K562 (cell line): ENCODE measurements around the gene ZNF516. TPM values are rescaled to one million over a fixed set of nuclear protein-coding genes. Genes with fewer than 3 reads are reported as not detected.

Experiments used
- ATAC-seq: fragments of 200-7000 bp; cut with Tn5 transposase; 3 replicates; pipeline ENCODE4 v1.9.1; 2020; ENCODE audit warnings: moderate library complexity
- BruUV-seq: library from RNA; stranded (reverse); fragments of 400-500 nt; replicated peaks from 2 replicates; lab custom pipeline; 2021; lab: Mats Ljungman, UMichigan
- CTCF ChIA-PET: fragments of 300-600 bp; formaldehyde crosslinking; extraction: SDS; loops from one replicate; lab custom pipeline; 2021; ENCODE audit warnings: low intra/inter-chr PET ratio; lab: Yijun Ruan, JAX
- POLR2A ChIA-PET: fragments of 300-600, 350-650 bp; sonication (Branson Sonifier 250); formaldehyde crosslinking; extraction: SDS; loops from one replicate; lab custom pipeline; 2021; ENCODE audit warnings: antibody characterized with exemption, inconsistent platforms; lab: Yijun Ruan, JAX
- DNase-seq, 4 experiments: peaks; one replicate each; pipeline versions ENCODE4 v3.0.0 to v3.0.0-alpha.2; 2011 to 2018; ENCODE audit warnings: low spot score in 3 of 4, mixed read lengths in 3 of 4; ENCODE audit errors: extremely low read depth in 1 of 4
- FAIRE-seq: peaks from 2 replicates; lab custom pipeline; 2011; peaks lifted over from hg19 to GRCh38; lab: Jason Lieb, UNC
- H2AFZ ChIP-seq: 2 replicates; pipeline ENCODE4 v1.6.0; 2011; ENCODE audit warnings: low read depth, low read length, control low read depth, inconsistent platforms
- H3K27ac ChIP-seq: fragments of 200-600 bp; 3 replicates; pipeline ENCODE4 v1.8.0; 2011; ENCODE audit warnings: low read depth, mild to moderate bottlenecking, control low read depth, inconsistent platforms, low read length, moderate library complexity, mixed read lengths; ENCODE audit errors: extremely low read depth
- H3K27me3 ChIP-seq, 2 experiments: fragments of 300-600 bp in 1 of 2; 2 replicates in 1 of 2; 3 replicates in 1 of 2; pipeline versions ENCODE4 v1.6.0 to v1.8.0; 2011; ENCODE audit warnings: inconsistent platforms in 2 of 2, low read length in 2 of 2, mild to moderate bottlenecking in 1 of 2, mixed read lengths in 1 of 2, moderate library complexity in 1 of 2; ENCODE audit not compliant: control insufficient read depth in 2 of 2, insufficient read depth in 2 of 2
- H3K36me3 ChIP-seq: fragments of 300-600 bp; 3 replicates; pipeline ENCODE4 v1.8.0; 2011; ENCODE audit warnings: mild to moderate bottlenecking, low read length, inconsistent platforms; ENCODE audit not compliant: control insufficient read depth, insufficient read depth
- H3K4me1 ChIP-seq, 2 experiments: fragments of 200-600 bp in 1 of 2; replicated peaks in 1 of 2; 2 replicates in 1 of 2; 3 replicates in 1 of 2; pipeline versions ENCODE4 v1.5.1 to v1.8.0; 2011; ENCODE audit warnings: inconsistent platforms in 2 of 2, low read length in 2 of 2, mild to moderate bottlenecking in 1 of 2, mixed read lengths in 1 of 2, moderate library complexity in 1 of 2; ENCODE audit not compliant: control insufficient read depth in 2 of 2, insufficient read depth in 2 of 2
- H3K4me2 ChIP-seq: 2 replicates; pipeline ENCODE4 v1.6.1; 2011; ENCODE audit warnings: low read length, control low read depth, inconsistent platforms, mixed read lengths; ENCODE audit not compliant: insufficient read depth
- H3K4me3 ChIP-seq: fragments of 200-600 bp; sonication (generic), shearing (Covaris generic); 2 replicates; pipeline ENCODE4 v1.5.1; 2016; ENCODE audit warnings: control low read depth, inconsistent platforms
- H3K79me2 ChIP-seq: fragments of 200-600 bp; 3 replicates; pipeline ENCODE4 v1.8.0; 2011; ENCODE audit warnings: low read length, inconsistent platforms; ENCODE audit not compliant: control insufficient read depth, insufficient read depth
- H3K9ac ChIP-seq, 2 experiments: 2 replicates each; pipeline versions ENCODE4 v1.6.0 to v1.6.1; 2011; ENCODE audit warnings: low read depth in 2 of 2, low read length in 2 of 2, control low read depth in 1 of 2, inconsistent platforms in 1 of 2, mild to moderate bottlenecking in 1 of 2, mixed read lengths in 1 of 2; ENCODE audit not compliant: insufficient read depth in 1 of 2
- H3K9me1 ChIP-seq: one replicate; pipeline ENCODE4 v1.6.0; 2011; ENCODE audit warnings: inconsistent platforms, mild to moderate bottlenecking, low read length, moderate library complexity; ENCODE audit not compliant: control insufficient read depth, insufficient read depth
- H3K9me3 ChIP-seq: replicated peaks from 2 replicates; pipeline ENCODE4 v1.5.1; 2011; ENCODE audit warnings: low read depth, low read length, inconsistent platforms; ENCODE audit not compliant: control insufficient read depth, insufficient read depth
- H4K20me1 ChIP-seq: replicated peaks from 2 replicates; pipeline ENCODE4 v1.6.1; 2011; ENCODE audit warnings: low read length, inconsistent platforms, mixed read lengths; ENCODE audit not compliant: control insufficient read depth, insufficient read depth
- HMGXB4 ChIP-seq: sonication (generic); formaldehyde crosslinking; IDR thresholded peaks from 2 replicates; pipeline ENCODE4 v1.8.1; 2023; ENCODE audit warnings: mild to moderate bottlenecking, missing genetic modification reagents
- HNRNPUL1 ChIP-seq: fragments of 200-400 bp; formaldehyde crosslinking; IDR thresholded peaks from 2 replicates; pipeline ENCODE4 v1.6.1; 2017; ENCODE audit warnings: low read length
- ILF3 ChIP-seq: fragments of 450-650 bp; IDR thresholded peaks from 2 replicates; pipeline ENCODE4 v1.6.1; 2018; ENCODE audit warnings: antibody characterized with exemption, mild to moderate bottlenecking, moderate library complexity, borderline replicate concordance
- IRF2 ChIP-seq: sonication (generic); formaldehyde crosslinking; IDR thresholded peaks from 2 replicates; pipeline ENCODE4 v1.8.1; 2022; ENCODE audit warnings: mild to moderate bottlenecking, missing genetic modification reagents
- JUND ChIP-seq, 2 experiments: IDR thresholded peaks; 2 replicates in 1 of 2; 3 replicates in 1 of 2; pipeline ENCODE4 v1.6.1; 2011; ENCODE audit warnings: borderline replicate concordance in 2 of 2, low read depth in 2 of 2, low read length in 2 of 2, improper control_type of control experiment in 1 of 2, missing biosample characterization in 1 of 2, missing genetic modification characterization in 1 of 2, missing genetic modification reagents in 1 of 2
- L3MBTL2 ChIP-seq: fragments of 450-650 bp; IDR thresholded peaks from 2 replicates; pipeline ENCODE4 v1.6.1; 2016; ENCODE audit warnings: mild to moderate bottlenecking, moderate library complexity
- MBD2 ChIP-seq: sonication (generic); IDR thresholded peaks from 2 replicates; pipeline ENCODE4 v1.6.1; 2016; ENCODE audit warnings: low read depth, borderline replicate concordance
- PURB ChIP-seq: sonication (generic); formaldehyde crosslinking; IDR thresholded peaks from 2 replicates; pipeline ENCODE4 v1.9.0; 2021; ENCODE audit warnings: low read depth, mild to moderate bottlenecking, missing genetic modification reagents
- ZNF143 ChIP-seq: sonication (generic); formaldehyde crosslinking; IDR thresholded peaks from 2 replicates; pipeline ENCODE4 v1.9.0; 2022; ENCODE audit warnings: mild to moderate bottlenecking, missing genetic modification reagents
- ZNF449 ChIP-seq: fragments of 250-450 bp; sonication (Bioruptor Pico); IDR thresholded peaks from 2 replicates; pipeline ENCODE4 v1.8.0; 2022; ENCODE audit warnings: moderate library complexity, mild to moderate bottlenecking, inconsistent platforms
- ZNF695 ChIP-seq: fragments of 450-650 bp; formaldehyde crosslinking; IDR thresholded peaks from 2 replicates; pipeline ENCODE4 v1.4.0; 2020; ENCODE audit warnings: mild to moderate bottlenecking, moderate library complexity
- ZNF699 ChIP-seq: fragments of 250-450 bp; sonication (Bioruptor Pico); IDR thresholded peaks from 2 replicates; pipeline ENCODE4 v1.8.0; 2021; ENCODE audit warnings: mild to moderate bottlenecking, moderate library complexity; ENCODE audit not compliant: insufficient replicate concordance
- WGBS: fragments of 100-300 bp; shearing (Covaris generic); methylation state at CpG from one replicate; pipeline ENCODE4 v1.1.6; 2016; ENCODE audit warnings: low coverage, mixed read lengths; ENCODE audit not compliant: insufficient coverage; ENCODE audit errors: missing lambda C conversion rate; 5-methylcytosine and 5-hydroxymethylcytosine counted together
- in situ Hi-C: fragments of 300-500 bp; cut with MboI; formaldehyde crosslinking; loops from 4 replicates; pipeline ENCODE4 v1.15.0; 2018; ENCODE audit warnings: inconsistent platforms, mixed read lengths
- intact Hi-C: fragments of 100-400 bp; cut with micrococcal nuclease; formaldehyde crosslinking; loops from 2 replicates; pipeline ENCODE4 v1.14.2; 2022
- polyA plus RNA-seq, 8 experiments: library from polyadenylated mRNA; depleted of rRNA in 4 of 8; stranded (reverse) in 5 of 8; unstranded in 3 of 8; fragments of >200 nt; fragmentation: Nextera tagmentation in 2 of 8; fragmentation: Illumina TruSeq in 1 of 8; extraction: Ambion mirVana in 2 of 8; extraction: Trizol in 1 of 8; gene quantifications; 2 replicates each; pipeline versions ENCODE4 v1.2.1 to v1.2.3, GENCODE V29; 2011 to 2014; ENCODE audit warnings: inconsistent platforms in 1 of 8, missing spikeins in 1 of 8
- total RNA-seq, 7 experiments: library from RNA; depleted of rRNA in 6 of 7; stranded (reverse); fragments of >200 nt in 6 of 7; fragmentation: Illumina TruSeq in 2 of 7; extraction: Trizol in 2 of 7; gene quantifications; 2 replicates each; pipeline versions ENCODE4 v1.2.1 to v1.2.3, GENCODE V29; 2011 to 2021; ENCODE audit warnings: low replicate concordance in 1 of 7

Gene ZNF516
- total and polyA plus RNA-seq, 9 of the 15 experiments (the other 6 are each of a cell fraction or from before 2014, with no cell fraction given), result 0.04 to 0.20 (median 0.08) TPM; not detected in 3

- peaks cover 4 to 42% of the 10 kb centered on the region in 2 experiments; a peak in 3 of 5 replicates for H3K27me3 ChIP-seq
- 5% methylated on average over 11 of the region's 24 CpGs for WGBS
- no TSS peak for BruUV-seq
- H3K4me1 ChIP-seq, result no peaks in the 10 kb centered on the region
- no peak overlapping the region for H3K9ac ChIP-seq
- DNase-seq, result no peak
- CTCF ChIA-PET, result no interaction called here
- no peaks in the 10 kb centered on the region for H4K20me1 ChIP-seq
- TF ChIP-seq HNRNPUL1 (no peak), MBD2 (no peak), ZNF143 (CRISPR knock-in tag) (no peak), ZNF699 (no peak), ZNF695 (CRISPR knock-in tag) (no peak), IRF2 (no peak), PURB (CRISPR knock-in tag) (no peak), ILF3 (no peak), JUND (IDR thresholded peaks at IDR 0.05; ENCODE audit: borderline replicate concordance, low read depth, low read length) (no peak), JUND (tag; IDR thresholded peaks at IDR 0.05; ENCODE audit: borderline replicate concordance, low read depth, low read length) (no peak), HMGXB4 (no peak), L3MBTL2 (no peak), ZNF449 (CRISPR knock-in tag) (no peak)
- H3K79me2 ChIP-seq, result no peaks in the 10 kb centered on the region
- FAIRE-seq, result no peak
- in situ Hi-C loops, result loop anchor here (25.0 kb wide), 2 partner anchors 1690 to 1990 kb away; no protein-coding TSS in a partner anchor
- POLR2A ChIA-PET, result no interaction called here
- H2AFZ ChIP-seq, result no peak overlapping the region
- no peaks in the 10 kb centered on the region for H3K36me3 ChIP-seq
- H3K9me3 ChIP-seq, result no peaks in the 10 kb centered on the region
- no peak overlapping the region for H3K4me2 ChIP-seq
- intact Hi-C loops, result no loop called here
- no peaks in the 10 kb centered on the region for H3K9me1 ChIP-seq
- ATAC-seq, result peak; percentile 66
- no peak overlapping the region for H3K4me3 ChIP-seq
- H3K27ac ChIP-seq, result no peak overlapping the region
These were observed 143.0 kb downstream of the ZNF516 start for GRCh38 chr18:76351961-76352581.
